ENCODE data around the gene MAT2A.

The MAT2A gene

GRCh38 chr2:85511008-85511811 is 27.8 kb upstream of the MAT2A start:
- Histone ChIP-seq H2BK12ac (ENCODE audit: low read length in 2 of 2) (peak overlapping the region in 1 of 2 experiments; percentile 64), H2BK5ac (ENCODE audit: low read depth, low read length, poor library complexity, severe bottlenecking) (no peak overlapping the region), H4K91ac (ENCODE audit: low read length) (no peak overlapping the region), H3K79me1 (replicated peaks; ENCODE audit: low read length, poor library complexity, severe bottlenecking) (no peaks in the 10 kb centered on the region), H2AFZ (ENCODE audit: low read depth, low read length) (no peak overlapping the region), H3K4me3 (ENCODE audit: insufficient read depth in 1 of 2, low read depth in 1 of 2, low read length in 2 of 2) (no peak overlapping the region), H3K9me3 (ENCODE audit: control insufficient read depth, low read length) (no peaks in the 10 kb centered on the region), H3K4me1 (ENCODE audit: control insufficient read depth, insufficient read depth, low read depth, low read length) (no peaks in the 10 kb centered on the region), H2BK15ac (ENCODE audit: low read depth, poor library complexity, severe bottlenecking) (no peak overlapping the region), H2BK120ac (ENCODE audit: low read depth, low read length) (no peak overlapping the region), H3K9ac (ENCODE audit: low read length) (peak overlapping the region; percentile 2), H3K18ac (ENCODE audit: low read depth in 1 of 2, low read length in 2 of 2) (no peak overlapping the region), H2AK5ac (ENCODE audit: low read length, severe bottlenecking) (no peak overlapping the region), H3K23ac (ENCODE audit: low read length in 2 of 2) (no peak overlapping the region), H3K27ac (ENCODE audit: low read length, poor library complexity, severe bottlenecking) (no peak overlapping the region), H3K4ac (ENCODE audit: low read depth in 1 of 2, low read length in 2 of 2) (no peak overlapping the region), H4K8ac (ENCODE audit: low read length) (no peak overlapping the region), H3K14ac (ENCODE audit: low read length in 2 of 2) (no peak overlapping the region), H3K27me3 (ENCODE audit: control insufficient read depth in 1 of 2, insufficient read depth in 1 of 2, low read length in 2 of 2) (no peaks in the 10 kb centered on the region), H3K4me2 (ENCODE audit: low read length, poor library complexity, severe bottlenecking) (no peak overlapping the region), H3K36me3 (ENCODE audit: control insufficient read depth in 1 of 2, insufficient read depth in 2 of 2, low read depth in 1 of 2, low read length in 2 of 2) (no peaks in the 10 kb centered on the region)
- 86% methylated on average over 6 of the region's 6 CpGs for WGBS
- DNase-seq = no peak

- H3K4me2 ChIP-seq (ENCODE audit: low read length, poor library complexity, severe bottlenecking) = no peak overlapping the region
- H3K9ac ChIP-seq (ENCODE audit: low read length) = no peak overlapping the region
- H3K4me1 ChIP-seq (ENCODE audit: control insufficient read depth, insufficient read depth, low read depth, low read length) = no peaks in the 10 kb centered on the region
- H3K14ac ChIP-seq (ENCODE audit: low read length in 2 of 2) = no peak overlapping the region
- no peaks in the 10 kb centered on the region for H3K9me3 ChIP-seq (ENCODE audit: control insufficient read depth, low read length)
- no peak overlapping the region for H3K23ac ChIP-seq (ENCODE audit: low read length in 2 of 2)
- no peak overlapping the region for H2BK5ac ChIP-seq (ENCODE audit: low read depth, low read length, poor library complexity, severe bottlenecking)
- no peak overlapping the region for H2BK12ac ChIP-seq (ENCODE audit: low read length in 2 of 2)
- WGBS = over 99% methylated on average over 4 of the region's 6 CpGs
- H3K4me3 ChIP-seq (ENCODE audit: insufficient read depth in 1 of 2, low read depth in 1 of 2, low read length in 2 of 2) = no peak overlapping the region
- H3K4ac ChIP-seq (ENCODE audit: low read depth in 1 of 2, low read length in 2 of 2) = no peak overlapping the region
- H3K27ac ChIP-seq (ENCODE audit: low read length, poor library complexity, severe bottlenecking) = no peak overlapping the region
- H2BK120ac ChIP-seq (ENCODE audit: low read depth, low read length) = no peak overlapping the region
- no peak overlapping the region for H4K91ac ChIP-seq (ENCODE audit: low read length)
- DNase-seq = no peak
- H3K27me3 ChIP-seq (ENCODE audit: control insufficient read depth in 1 of 2, insufficient read depth in 1 of 2, low read length in 2 of 2) = no peaks in the 10 kb centered on the region
- no peak overlapping the region for H2AK5ac ChIP-seq (ENCODE audit: low read length, severe bottlenecking)
- no peaks in the 10 kb centered on the region for H3K79me1 ChIP-seq (replicated peaks; ENCODE audit: low read length, poor library complexity, severe bottlenecking)
- H3K18ac ChIP-seq (ENCODE audit: low read depth in 1 of 2, low read length in 2 of 2) = no peak overlapping the region
- no peak overlapping the region for H2AFZ ChIP-seq (ENCODE audit: low read depth, low read length)
- H2BK15ac ChIP-seq (ENCODE audit: low read depth, poor library complexity, severe bottlenecking) = no peak overlapping the region
- H4K8ac ChIP-seq (ENCODE audit: low read length) = no peak overlapping the region
- no peaks in the 10 kb centered on the region for H3K36me3 ChIP-seq (ENCODE audit: control insufficient read depth in 1 of 2, insufficient read depth in 2 of 2, low read depth in 1 of 2, low read length in 2 of 2)
Measured at GRCh38 chr2:85514323-85514722, 24.6 kb upstream of the MAT2A start.

- no peaks in the 10 kb centered on the region for H3K27me3 ChIP-seq (ENCODE audit: control insufficient read depth in 1 of 2, insufficient read depth in 1 of 2, low read length in 2 of 2)
- no peaks in the 10 kb centered on the region for H3K79me1 ChIP-seq (replicated peaks; ENCODE audit: low read length, poor library complexity, severe bottlenecking)
- H4K91ac ChIP-seq (ENCODE audit: low read length) = no peak overlapping the region
- H3K4me3 ChIP-seq (ENCODE audit: insufficient read depth in 1 of 2, low read depth in 1 of 2, low read length in 2 of 2) = no peak overlapping the region
- H3K36me3 ChIP-seq (ENCODE audit: control insufficient read depth in 1 of 2, insufficient read depth in 2 of 2, low read depth in 1 of 2, low read length in 2 of 2) = no peaks in the 10 kb centered on the region
- no peak overlapping the region for H3K4ac ChIP-seq (ENCODE audit: low read depth in 1 of 2, low read length in 2 of 2)
- H3K27ac ChIP-seq (ENCODE audit: low read length, poor library complexity, severe bottlenecking) = no peak overlapping the region
- WGBS = 70% methylated on average over 4 of the region's 8 CpGs
- H2BK12ac ChIP-seq (ENCODE audit: low read length in 2 of 2) = peak overlapping the region in 1 of 2 experiments; percentile 75
- H3K4me2 ChIP-seq (ENCODE audit: low read length, poor library complexity, severe bottlenecking) = no peak overlapping the region
- no peaks in the 10 kb centered on the region for H3K9me3 ChIP-seq (ENCODE audit: control insufficient read depth, low read length)
- no peak overlapping the region for H3K23ac ChIP-seq (ENCODE audit: low read length in 2 of 2)
- H2AFZ ChIP-seq (ENCODE audit: low read depth, low read length) = no peak overlapping the region
- H3K9ac ChIP-seq (ENCODE audit: low read length) = no peak overlapping the region
- no peaks in the 10 kb centered on the region for H3K4me1 ChIP-seq (ENCODE audit: control insufficient read depth, insufficient read depth, low read depth, low read length)
- no peak overlapping the region for H2BK120ac ChIP-seq (ENCODE audit: low read depth, low read length)
- H2BK5ac ChIP-seq (ENCODE audit: low read depth, low read length, poor library complexity, severe bottlenecking) = no peak overlapping the region
- no peak overlapping the region for H4K8ac ChIP-seq (ENCODE audit: low read length)
- DNase-seq = no peak
- H3K18ac ChIP-seq (ENCODE audit: low read depth in 1 of 2, low read length in 2 of 2) = no peak overlapping the region
- H2AK5ac ChIP-seq (ENCODE audit: low read length, severe bottlenecking) = no peak overlapping the region
- no peak overlapping the region for H3K14ac ChIP-seq (ENCODE audit: low read length in 2 of 2)
- no peak overlapping the region for H2BK15ac ChIP-seq (ENCODE audit: low read depth, poor library complexity, severe bottlenecking)
Measured at GRCh38 chr2:85516653-85517389, 22.1 kb upstream of the MAT2A start.

- 93% methylated on average over 6 of the region's 6 CpGs for WGBS
- H3K4me2 ChIP-seq (ENCODE audit: low read length, poor library complexity, severe bottlenecking) = no peak overlapping the region
Measured at GRCh38 chr2:85522090-85522647, 16.8 kb upstream of the MAT2A start.

More at GRCh38 chr2:85522090-85522647, 16.8 kb upstream of the MAT2A start:
- Histone ChIP-seq H2AFZ (ENCODE audit: low read depth, low read length) (no peak overlapping the region), H3K4me3 (ENCODE audit: insufficient read depth in 1 of 2, low read depth in 1 of 2, low read length in 2 of 2) (no peak overlapping the region), H3K27ac (ENCODE audit: low read length, poor library complexity, severe bottlenecking) (no peak overlapping the region), H4K91ac (ENCODE audit: low read length) (no peak overlapping the region), H3K9ac (ENCODE audit: low read length) (no peak overlapping the region), H3K4ac (ENCODE audit: low read depth in 1 of 2, low read length in 2 of 2) (no peak overlapping the region), H3K9me3 (ENCODE audit: control insufficient read depth, low read length) (no peaks in the 10 kb centered on the region), H3K27me3 (ENCODE audit: control insufficient read depth in 1 of 2, insufficient read depth in 1 of 2, low read length in 2 of 2) (no peaks in the 10 kb centered on the region), H3K18ac (ENCODE audit: low read depth in 1 of 2, low read length in 2 of 2) (no peak overlapping the region), H3K4me1 (ENCODE audit: control insufficient read depth, insufficient read depth, low read depth, low read length) (no peaks in the 10 kb centered on the region), H3K36me3 (ENCODE audit: control insufficient read depth in 1 of 2, insufficient read depth in 2 of 2, low read depth in 1 of 2, low read length in 2 of 2) (no peaks in the 10 kb centered on the region), H2BK15ac (ENCODE audit: low read depth, poor library complexity, severe bottlenecking) (no peak overlapping the region), H2AK5ac (ENCODE audit: low read length, severe bottlenecking) (no peak overlapping the region), H3K14ac (ENCODE audit: low read length in 2 of 2) (no peak overlapping the region), H2BK120ac (ENCODE audit: low read depth, low read length) (no peak overlapping the region), H2BK5ac (ENCODE audit: low read depth, low read length, poor library complexity, severe bottlenecking) (no peak overlapping the region), H2BK12ac (ENCODE audit: low read length in 2 of 2) (no peak overlapping the region), H3K23ac (ENCODE audit: low read length in 2 of 2) (no peak overlapping the region), H3K79me1 (replicated peaks; ENCODE audit: low read length, poor library complexity, severe bottlenecking) (no peaks in the 10 kb centered on the region), H4K8ac (ENCODE audit: low read length) (no peak overlapping the region)
- no peak for DNase-seq
